ENCODE measurements around the gene EPHB1.
A peak's percentile ranks its signal among the peaks of the same experiment; 100 is the strongest.
"Not testable (repeated sequence)": the region's sequence is repeated elsewhere in the genome, so short reads cannot be mapped to it uniquely, and the experiment has no call there.

The EPHB1 gene

GRCh38 chr3:134768837-134769236 lies 26.2 kb upstream of the EPHB1 start:
- H3K27ac Mint-ChIP-seq = no peak overlapping the region
- H3K36me3 Mint-ChIP-seq = no peaks in the 10 kb centered on the region
- no peaks in the 10 kb centered on the region for H3K9me3 Mint-ChIP-seq
- H3K4me3 Mint-ChIP-seq = no peak overlapping the region
- H3K4me1 Mint-ChIP-seq = no peaks in the 10 kb centered on the region
- H3K27me3 Mint-ChIP-seq = no peaks in the 10 kb centered on the region

GRCh38 chr3:134769287-134769868 lies 25.7 kb upstream of the EPHB1 start:
- H3K4me3 Mint-ChIP-seq = no peak overlapping the region
- H3K9me3 Mint-ChIP-seq = no peaks in the 10 kb centered on the region
- no peaks in the 10 kb centered on the region for H3K4me1 Mint-ChIP-seq
- no peaks in the 10 kb centered on the region for H3K36me3 Mint-ChIP-seq
- H3K27ac Mint-ChIP-seq = no peak overlapping the region
- no peaks in the 10 kb centered on the region for H3K27me3 Mint-ChIP-seq

- Mint-ChIP-seq H3K27me3 (no peaks in the 10 kb centered on the region), H3K4me3 (no peak overlapping the region), H3K36me3 (no peaks in the 10 kb centered on the region), H3K27ac (no peak overlapping the region), H3K4me1 (no peaks in the 10 kb centered on the region), H3K9me3 (no peaks in the 10 kb centered on the region)
These were observed 23.0 kb upstream of the EPHB1 start for GRCh38 chr3:134772011-134772410.

GRCh38 chr3:134772591-134772990 lies 22.5 kb upstream of the EPHB1 start:
- no peak overlapping the region for H3K4me3 Mint-ChIP-seq
- no peaks in the 10 kb centered on the region for H3K27me3 Mint-ChIP-seq
- peaks cover 3% of the 10 kb centered on the region for H3K4me1 Mint-ChIP-seq
- H3K27ac Mint-ChIP-seq = no peak overlapping the region
- H3K9me3 Mint-ChIP-seq = no peaks in the 10 kb centered on the region
- no peaks in the 10 kb centered on the region for H3K36me3 Mint-ChIP-seq

GRCh38 chr3:134775831-134776230 lies 19.2 kb upstream of the EPHB1 start:
- Mint-ChIP-seq H3K36me3 (no peaks in the 10 kb centered on the region), H3K27ac (no peak overlapping the region), H3K9me3 (no peaks in the 10 kb centered on the region), H3K4me3 (no peak overlapping the region), H3K27me3 (no peaks in the 10 kb centered on the region), H3K4me1 (peaks cover 3% of the 10 kb centered on the region)

GRCh38 chr3:134776518-134776917 lies 18.5 kb upstream of the EPHB1 start:
- H3K4me3 Mint-ChIP-seq = no peak overlapping the region
- H3K9me3 Mint-ChIP-seq = no peaks in the 10 kb centered on the region

GRCh38 chr3:134777341-134777740 lies 17.7 kb upstream of the EPHB1 start:
- no peak overlapping the region for H3K4me3 Mint-ChIP-seq
- no peaks in the 10 kb centered on the region for H3K36me3 Mint-ChIP-seq
- H3K27me3 Mint-ChIP-seq = no peaks in the 10 kb centered on the region
- H3K4me1 Mint-ChIP-seq = peaks cover 3% of the 10 kb centered on the region
- H3K9me3 Mint-ChIP-seq = no peaks in the 10 kb centered on the region
- no peak overlapping the region for H3K27ac Mint-ChIP-seq

More at GRCh38 chr3:134776518-134776917, 18.5 kb upstream of the EPHB1 start:
- Mint-ChIP-seq H3K27ac (no peak overlapping the region), H3K36me3 (no peaks in the 10 kb centered on the region), H3K4me1 (peaks cover 3% of the 10 kb centered on the region), H3K27me3 (no peaks in the 10 kb centered on the region)

GRCh38 chr3:134788283-134788682 lies 6.8 kb upstream of the EPHB1 start:
- not testable (repeated sequence) for H3K4me3 Mint-ChIP-seq, H3K27ac Mint-ChIP-seq, H3K9me3 Mint-ChIP-seq, H3K36me3 Mint-ChIP-seq, H3K4me1 Mint-ChIP-seq, H3K27me3 Mint-ChIP-seq

GRCh38 chr3:134790065-134790464 lies 5.0 kb upstream of the EPHB1 start:
- Mint-ChIP-seq H3K36me3 (no peaks in the 10 kb centered on the region), H3K27me3 (peaks cover 12% of the 10 kb centered on the region), H3K4me1 (peaks cover 6% of the 10 kb centered on the region), H3K4me3 (no peak overlapping the region), H3K9me3 (no peaks in the 10 kb centered on the region), H3K27ac (no peak overlapping the region)

- Mint-ChIP-seq H3K4me3 (no peak overlapping the region), H3K36me3 (no peaks in the 10 kb centered on the region), H3K27me3 (peaks cover 13% of the 10 kb centered on the region), H3K4me1 (peaks cover 11% of the 10 kb centered on the region), H3K9me3 (no peaks in the 10 kb centered on the region), H3K27ac (no peak overlapping the region)
These were observed 3.1 kb upstream of the EPHB1 start for GRCh38 chr3:134791992-134792391.

- H3K27ac Mint-ChIP-seq = no peak overlapping the region
- peaks cover 20% of the 10 kb centered on the region for H3K27me3 Mint-ChIP-seq
- H3K4me1 Mint-ChIP-seq = peaks cover 13% of the 10 kb centered on the region
These were observed 2.4 kb upstream of the EPHB1 start for GRCh38 chr3:134792700-134793099.

GRCh38 chr3:134793562-134793961 lies 1.5 kb upstream of the EPHB1 start:
- Mint-ChIP-seq H3K4me1 (peaks cover 13% of the 10 kb centered on the region), H3K27ac (no peak overlapping the region), H3K9me3 (no peaks in the 10 kb centered on the region), H3K4me3 (no peak overlapping the region), H3K27me3 (peaks cover 22% of the 10 kb centered on the region), H3K36me3 (no peaks in the 10 kb centered on the region)

More at GRCh38 chr3:134792700-134793099, 2.4 kb upstream of the EPHB1 start:
- Mint-ChIP-seq H3K36me3 (no peaks in the 10 kb centered on the region), H3K9me3 (no peaks in the 10 kb centered on the region), H3K4me3 (no peak overlapping the region)

GRCh38 chr3:134794323-134794722 lies 737 bp upstream of the EPHB1 start:
- Mint-ChIP-seq H3K36me3 (no peaks in the 10 kb centered on the region), H3K27ac (no peak overlapping the region), H3K4me3 (peak overlapping the region; percentile 34), H3K27me3 (peaks cover 22% of the 10 kb centered on the region), H3K4me1 (peaks cover 13% of the 10 kb centered on the region), H3K9me3 (no peaks in the 10 kb centered on the region)

- H3K9me3 Mint-ChIP-seq = no peaks in the 10 kb centered on the region
- H3K27me3 Mint-ChIP-seq = peaks cover 20% of the 10 kb centered on the region
- H3K4me1 Mint-ChIP-seq = peaks cover 13% of the 10 kb centered on the region
- H3K4me3 Mint-ChIP-seq = peak overlapping the region; percentile 77
- H3K27ac Mint-ChIP-seq = no peak overlapping the region
- H3K36me3 Mint-ChIP-seq = no peaks in the 10 kb centered on the region
These were observed 753 bp downstream of the EPHB1 start for GRCh38 chr3:134795746-134796280.

GRCh38 chr3:134796281-134797056 lies 1.4 kb downstream of the EPHB1 start:
- no peaks in the 10 kb centered on the region for H3K9me3 Mint-ChIP-seq
- H3K4me1 Mint-ChIP-seq = peaks cover 13% of the 10 kb centered on the region
- H3K4me3 Mint-ChIP-seq = no peak overlapping the region
- H3K27me3 Mint-ChIP-seq = peaks cover 20% of the 10 kb centered on the region
- H3K36me3 Mint-ChIP-seq = no peaks in the 10 kb centered on the region
- H3K27ac Mint-ChIP-seq = no peak overlapping the region

- H3K4me3 Mint-ChIP-seq = no peak overlapping the region
- no peak overlapping the region for H3K27ac Mint-ChIP-seq
- no peaks in the 10 kb centered on the region for H3K9me3 Mint-ChIP-seq
- peaks cover 13% of the 10 kb centered on the region for H3K4me1 Mint-ChIP-seq
- H3K27me3 Mint-ChIP-seq = peaks cover 20% of the 10 kb centered on the region
- no peaks in the 10 kb centered on the region for H3K36me3 Mint-ChIP-seq
These were observed 2.1 kb downstream of the EPHB1 start for GRCh38 chr3:134797057-134797740.
